Panc1 (cell line): ENCODE data around the gene FNBP1L. TPM values are rescaled to one million over a fixed set of nuclear protein-coding genes. Genes with fewer than 3 reads are reported as not detected.
A peak's percentile ranks its signal among the peaks of the same experiment; 100 is the strongest.

ENCODE experiments used
- ATAC-seq: fragments of 200-7000 bp; cut with Tn5 transposase; 2 replicates; pipeline ENCODE4 v1.9.1; 2020; ENCODE audit warnings: mild to moderate bottlenecking, moderate library complexity
- BruUV-seq: library from RNA; stranded (reverse); fragments of 400-500 nt; replicated peaks from 2 replicates; lab custom pipeline; 2021; lab: Mats Ljungman, UMichigan
- CTCF ChIA-PET: fragments of 300-600 bp; sonication (Branson Sonifier 250); formaldehyde crosslinking; loops from one replicate; lab custom pipeline; 2022; ENCODE audit warnings: antibody characterized with exemption; lab: Charles Lee
- POLR2A ChIA-PET: fragments of 300-600 bp; sonication (Branson Sonifier 250); formaldehyde crosslinking; loops from one replicate; lab custom pipeline; 2022; ENCODE audit warnings: antibody characterized with exemption; lab: Charles Lee
- DNase-seq: peaks from one replicate; pipeline ENCODE4 v3.0.0-alpha.2; 2010; ENCODE audit warnings: low read depth, low spot score
- H3K27ac ChIP-seq: 2 replicates; pipeline ENCODE4 v1.5.1; 2011; ENCODE audit warnings: mild to moderate bottlenecking, low read length, inconsistent platforms
- H3K27me3 ChIP-seq: fragments of 200-500 bp; sonication (Bioruptor generic); 2 replicates; pipeline ENCODE4 v1.6.0; 2014; ENCODE audit warnings: low read length, inconsistent platforms; ENCODE audit not compliant: control insufficient read depth, insufficient read depth
- H3K36me3 ChIP-seq: fragments of 200-500 bp; sonication (Bioruptor generic); 2 replicates; pipeline ENCODE4 v1.5.1; 2014; ENCODE audit warnings: inconsistent platforms, mild to moderate bottlenecking, low read length, moderate library complexity; ENCODE audit not compliant: control insufficient read depth, insufficient read depth
- H3K4me1 ChIP-seq: 2 replicates; pipeline ENCODE4 v1.5.1; 2011; ENCODE audit warnings: inconsistent platforms, mild to moderate bottlenecking, low read length, moderate library complexity; ENCODE audit not compliant: control insufficient read depth, insufficient read depth
- H3K4me3 ChIP-seq, 2 experiments: 2 replicates each; pipeline ENCODE4 v1.5.1; 2011 to 2012; ENCODE audit warnings: low read depth in 2 of 2, low read length in 2 of 2, mild to moderate bottlenecking in 2 of 2, inconsistent platforms in 1 of 2, moderate library complexity in 1 of 2
- H3K9me3 ChIP-seq: fragments of 200-500 bp; sonication (Bioruptor generic); 2 replicates; pipeline ENCODE4 v1.5.1; 2014; ENCODE audit warnings: low read depth, mild to moderate bottlenecking, inconsistent platforms, low read length, moderate library complexity; ENCODE audit not compliant: control insufficient read depth, insufficient read depth
- CTCF ChIP-seq: fragments of 450-650 bp; IDR thresholded peaks from 2 replicates; pipeline ENCODE4 v1.5.1; 2017; ENCODE audit warnings: mild to moderate bottlenecking
- POLR2AphosphoS5 ChIP-seq: IDR thresholded peaks from 2 replicates; pipeline ENCODE4 v1.6.1; 2012; ENCODE audit warnings: mild to moderate bottlenecking, low read depth, low read length, moderate library complexity
- REST ChIP-seq, 2 experiments: IDR thresholded peaks; 2 replicates each; pipeline ENCODE4 v1.6.1; 2011 to 2012; ENCODE audit warnings: low read depth in 2 of 2, control low read depth in 1 of 2, low read length in 1 of 2, mild to moderate bottlenecking in 1 of 2, moderate library complexity in 1 of 2; ENCODE audit not compliant: insufficient read depth in 1 of 2
- SIN3A ChIP-seq: IDR thresholded peaks from 2 replicates; pipeline ENCODE4 v1.6.1; 2012; ENCODE audit warnings: low read depth, mild to moderate bottlenecking, low read length, moderate library complexity, borderline replicate concordance; ENCODE audit not compliant: insufficient read depth
- TCF7L2 ChIP-seq: IDR thresholded peaks from 2 replicates; pipeline ENCODE4 v1.6.1; 2011; ENCODE audit warnings: mild to moderate bottlenecking, low read depth, low read length, inconsistent platforms
- in situ Hi-C: cut with HindIII; loops from 2 replicates; pipeline ENCODE4 v1.10.0; 2016; ENCODE audit warnings: low sequenced_read_pairs, low pct_unique_long_range_greater_than_20kb
- intact Hi-C: fragments of 100-400 bp; cut with micrococcal nuclease; formaldehyde crosslinking; loops from one replicate; pipeline ENCODE4 v1.10.0; 2022; ENCODE audit not compliant: unreplicated experiment
- total RNA-seq: library from RNA; stranded (reverse); gene quantifications from one replicate; pipeline ENCODE4 v1.2.1, GENCODE V29; 2021; ENCODE audit not compliant: unreplicated experiment

FNBP1L gene
- total RNA-seq, 1 experiment from 2014 or later = 25.1 TPM

- no peak for ATAC-seq
These were observed 2.4 kb downstream of the FNBP1L start for GRCh38 chr1:93450321-93450720.

GRCh38 chr1:93453911-93454310 lies 6.0 kb downstream of the FNBP1L start:
- ATAC-seq = no peak
- intact Hi-C loops = no loop called here

More at GRCh38 chr1:93450321-93450720, 2.4 kb downstream of the FNBP1L start:
- BruUV-seq = TSS peak; percentile 50
- CTCF ChIA-PET = no interaction called here
- no peak for DNase-seq
- Histone ChIP-seq H3K36me3 (peaks cover 2% of the 10 kb centered on the region; the same call in 1 of the 2 replicates), H3K4me3 (no peak overlapping the region), H3K27ac (no peak overlapping the region), H3K4me1 (peaks cover 11% of the 10 kb centered on the region), H3K9me3 (no peaks in the 10 kb centered on the region), H3K27me3 (no peaks in the 10 kb centered on the region)
- in situ Hi-C loops (no loop called here), intact Hi-C loops (no loop called here)
- TF ChIP-seq CTCF (no peak), POLR2AphosphoS5 (no peak), TCF7L2 (no peak), SIN3A (no peak), REST (IDR thresholded peaks at IDR 0.05; ENCODE audit: insufficient read depth in 1 of 2, low read depth in 2 of 2, low read length in 1 of 2) (no peak)
- POLR2A ChIA-PET = no interaction called here

More at GRCh38 chr1:93453911-93454310, 6.0 kb downstream of the FNBP1L start:
- Histone ChIP-seq H3K9me3 (no peaks in the 10 kb centered on the region), H3K4me1 (peaks cover 11% of the 10 kb centered on the region), H3K27me3 (no peaks in the 10 kb centered on the region), H3K4me3 (no peak overlapping the region), H3K36me3 (no peaks in the 10 kb centered on the region; the same call in 1 of the 2 replicates), H3K27ac (no peak overlapping the region; the same call in 1 of the 2 replicates)
- in situ Hi-C loops = no loop called here
- DNase-seq = no peak
- TF ChIP-seq POLR2AphosphoS5 = no peak
- no peak for TF ChIP-seq CTCF
- TF ChIP-seq REST (IDR thresholded peaks at IDR 0.05; ENCODE audit: insufficient read depth in 1 of 2, low read depth in 2 of 2, low read length in 1 of 2) = no peak
- no peak for TF ChIP-seq TCF7L2
- no peak for TF ChIP-seq SIN3A
- CTCF ChIA-PET = no interaction called here
- POLR2A ChIA-PET = no interaction called here
- BruUV-seq = no TSS peak
